Measurements from ENCODE around the gene ZNF408. TPM values are rescaled to one million over a fixed set of nuclear protein-coding genes. Genes with fewer than 3 reads are reported as not detected.
A peak's percentile ranks its signal among the peaks of the same experiment; 100 is the strongest.
"Not testable (repeated sequence)": the region's sequence is repeated elsewhere in the genome, so short reads cannot be mapped to it uniquely, and the experiment has no call there.

Gene ZNF408
- total RNA-seq, 2 donors from 2014 or later: 9.9 to 17.8 TPM

GRCh38 chr11:46666516-46666915, 34.3 kb upstream of the ZNF408 start:
- intact Hi-C loops (cut with DNase I): no loop called here
- no peaks in the 10 kb centered on the region for H3K4me1 ChIP-seq (replicated peaks)
- DNase-seq (ENCODE audit: low spot score): no peak
- TF ChIP-seq CTCF (IDR thresholded peaks at IDR 0.05) (no peak), POLR2AphosphoS5 (IDR thresholded peaks at IDR 0.05) (no peak), POLR2A (IDR thresholded peaks at IDR 0.05) (no peak)
- 56% methylated on average over 5 of the region's 5 CpGs for WGBS
- H3K27ac ChIP-seq: peak overlapping the region in 1 of 2 donors; percentile 1
- H3K36me3 ChIP-seq: peaks cover 5 to 19% of the 10 kb centered on the region in 2 donors
- no peaks in the 10 kb centered on the region for H3K9me3 ChIP-seq
- no peak overlapping the region for H3K4me3 ChIP-seq
- no peaks in the 10 kb centered on the region for H3K27me3 ChIP-seq (replicated peaks; ENCODE audit: insufficient read depth)

- no peak for DNase-seq (ENCODE audit: low spot score)
- no peak for TF ChIP-seq CTCF (IDR thresholded peaks at IDR 0.05)
- no peak for TF ChIP-seq POLR2AphosphoS5 (IDR thresholded peaks at IDR 0.05)
- no peak for TF ChIP-seq POLR2A (IDR thresholded peaks at IDR 0.05)
- Histone ChIP-seq H3K4me1 (replicated peaks) (no peaks in the 10 kb centered on the region), H3K36me3 (peaks cover 4 to 19% of the 10 kb centered on the region in 2 donors), H3K27ac (peak overlapping the region in 1 of 2 donors; percentile 1), H3K4me3 (no peak overlapping the region), H3K9me3 (no peaks in the 10 kb centered on the region), H3K27me3 (replicated peaks; ENCODE audit: insufficient read depth) (no peaks in the 10 kb centered on the region)
- WGBS: 63% methylated on average over 2 of the region's 2 CpGs
- intact Hi-C loops (cut with DNase I): no loop called here
These were observed 33.8 kb upstream of the ZNF408 start for GRCh38 chr11:46667043-46667481.

- intact Hi-C loops (cut with DNase I): no loop called here
- H3K9me3 ChIP-seq: no peaks in the 10 kb centered on the region
- no peaks in the 10 kb centered on the region for H3K4me1 ChIP-seq (replicated peaks)
- WGBS: 91% methylated on average over 12 of the region's 12 CpGs
- H3K27ac ChIP-seq: no peak overlapping the region
- H3K36me3 ChIP-seq: peaks cover 4 to 15% of the 10 kb centered on the region in 2 donors
- no peak overlapping the region for H3K4me3 ChIP-seq
- no peak for DNase-seq (ENCODE audit: low spot score)
- TF ChIP-seq POLR2A (IDR thresholded peaks at IDR 0.05) (no peak), POLR2AphosphoS5 (IDR thresholded peaks at IDR 0.05) (no peak), CTCF (IDR thresholded peaks at IDR 0.05) (no peak)
- H3K27me3 ChIP-seq (replicated peaks; ENCODE audit: insufficient read depth): no peaks in the 10 kb centered on the region
These were observed 32.2 kb upstream of the ZNF408 start for GRCh38 chr11:46668480-46669085.

- H3K36me3 ChIP-seq: peaks cover 4 to 12% of the 10 kb centered on the region in 2 donors
- TF ChIP-seq POLR2AphosphoS5 (IDR thresholded peaks at IDR 0.05) (no peak), CTCF (IDR thresholded peaks at IDR 0.05) (peak in 2 of 4 experiments; percentile 9 to 32), POLR2A (IDR thresholded peaks at IDR 0.05) (no peak)
- no peak for DNase-seq (ENCODE audit: low spot score)
- no peak overlapping the region for H3K27ac ChIP-seq
- H3K4me3 ChIP-seq: no peak overlapping the region
- intact Hi-C loops (cut with DNase I): no loop called here
- H3K9me3 ChIP-seq: no peaks in the 10 kb centered on the region
- peaks cover 1% of the 10 kb centered on the region for H3K4me1 ChIP-seq (replicated peaks)
- H3K27me3 ChIP-seq (replicated peaks; ENCODE audit: insufficient read depth): no peaks in the 10 kb centered on the region
- WGBS: 65% methylated on average over 3 of the region's 3 CpGs
These were observed 31.1 kb upstream of the ZNF408 start for GRCh38 chr11:46669711-46670139.

GRCh38 chr11:46670521-46670920, 30.3 kb upstream of the ZNF408 start:
- H3K4me1 ChIP-seq (replicated peaks); DNase-seq (ENCODE audit: low spot score); intact Hi-C loops (cut with DNase I); H3K27ac ChIP-seq; H3K27me3 ChIP-seq (replicated peaks; ENCODE audit: insufficient read depth); H3K4me3 ChIP-seq; H3K9me3 ChIP-seq: not testable (repeated sequence)
- peaks cover 4 to 12% of the 10 kb centered on the region in 2 donors for H3K36me3 ChIP-seq
- 90% methylated on average over 3 of the region's 3 CpGs for WGBS

Data from prostate gland (tissue), 2 donors.